Measurements from ENCODE around the gene GCHFR. TPM values are rescaled to one million over a fixed set of nuclear protein-coding genes. Genes with fewer than 3 reads are reported as not detected.

Gene GCHFR
- total and polyA plus RNA-seq, 12 donors = 2.2 to 10.8 (median 3.9) TPM

DNA sequence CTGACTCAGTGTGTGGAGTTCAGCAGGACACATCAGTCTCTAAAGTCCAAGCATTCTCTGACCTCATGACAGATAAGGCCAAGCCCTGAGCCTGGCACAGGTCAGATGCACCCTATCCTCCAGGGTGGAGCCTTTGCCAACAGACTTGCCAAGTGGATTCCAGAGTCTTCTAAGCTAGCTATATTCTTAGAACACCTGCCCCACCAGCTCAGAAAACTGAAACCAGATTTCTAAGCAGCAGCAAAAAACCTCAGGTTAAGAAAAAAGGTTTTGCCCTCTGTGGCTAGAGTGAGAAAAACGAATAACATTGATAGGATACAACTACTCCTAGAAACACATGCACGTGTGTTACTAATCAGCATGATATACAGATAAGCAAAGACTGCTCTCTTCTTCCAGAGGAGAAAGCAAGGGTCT is 20.4 kb upstream of the GCHFR start:
- no peaks in the 10 kb centered on the region for H3K27me3 ChIP-seq
- DNase-seq = no peak
- peaks cover 0 to 45% (median 0%) of the 10 kb centered on the region in 9 donors for H3K4me1 ChIP-seq
- H3K36me3 ChIP-seq = peaks cover 0 to 97% (median 27%) of the 10 kb centered on the region in 9 donors
- H3K9me3 ChIP-seq = no peaks in the 10 kb centered on the region
- intact Hi-C loops (cut with DNase I) = loop anchor here in 1 of 10 donors (5.0 kb wide), 1 partner anchor 51 kb away; no protein-coding TSS in a partner anchor
- TF ChIP-seq, protein P1, sequence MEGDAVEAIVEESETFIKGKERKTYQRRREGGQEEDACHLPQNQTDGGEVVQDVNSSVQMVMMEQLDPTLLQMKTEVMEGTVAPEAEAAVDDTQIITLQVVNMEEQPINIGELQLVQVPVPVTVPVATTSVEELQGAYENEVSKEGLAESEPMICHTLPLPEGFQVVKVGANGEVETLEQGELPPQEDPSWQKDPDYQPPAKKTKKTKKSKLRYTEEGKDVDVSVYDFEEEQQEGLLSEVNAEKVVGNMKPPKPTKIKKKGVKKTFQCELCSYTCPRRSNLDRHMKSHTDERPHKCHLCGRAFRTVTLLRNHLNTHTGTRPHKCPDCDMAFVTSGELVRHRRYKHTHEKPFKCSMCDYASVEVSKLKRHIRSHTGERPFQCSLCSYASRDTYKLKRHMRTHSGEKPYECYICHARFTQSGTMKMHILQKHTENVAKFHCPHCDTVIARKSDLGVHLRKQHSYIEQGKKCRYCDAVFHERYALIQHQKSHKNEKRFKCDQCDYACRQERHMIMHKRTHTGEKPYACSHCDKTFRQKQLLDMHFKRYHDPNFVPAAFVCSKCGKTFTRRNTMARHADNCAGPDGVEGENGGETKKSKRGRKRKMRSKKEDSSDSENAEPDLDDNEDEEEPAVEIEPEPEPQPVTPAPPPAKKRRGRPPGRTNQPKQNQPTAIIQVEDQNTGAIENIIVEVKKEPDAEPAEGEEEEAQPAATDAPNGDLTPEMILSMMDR (IDR thresholded peaks at IDR 0.05) = no peak
- 44 to 48% methylated on average over 2 of the region's 2 CpGs for WGBS, 2 donors
- ATAC-seq = peak in 1 of 8 donors; percentile 47
- no peak overlapping the region for H3K4me3 ChIP-seq
- peak overlapping the region in 1 of 10 donors; percentile 68 for H3K27ac ChIP-seq

DNA sequence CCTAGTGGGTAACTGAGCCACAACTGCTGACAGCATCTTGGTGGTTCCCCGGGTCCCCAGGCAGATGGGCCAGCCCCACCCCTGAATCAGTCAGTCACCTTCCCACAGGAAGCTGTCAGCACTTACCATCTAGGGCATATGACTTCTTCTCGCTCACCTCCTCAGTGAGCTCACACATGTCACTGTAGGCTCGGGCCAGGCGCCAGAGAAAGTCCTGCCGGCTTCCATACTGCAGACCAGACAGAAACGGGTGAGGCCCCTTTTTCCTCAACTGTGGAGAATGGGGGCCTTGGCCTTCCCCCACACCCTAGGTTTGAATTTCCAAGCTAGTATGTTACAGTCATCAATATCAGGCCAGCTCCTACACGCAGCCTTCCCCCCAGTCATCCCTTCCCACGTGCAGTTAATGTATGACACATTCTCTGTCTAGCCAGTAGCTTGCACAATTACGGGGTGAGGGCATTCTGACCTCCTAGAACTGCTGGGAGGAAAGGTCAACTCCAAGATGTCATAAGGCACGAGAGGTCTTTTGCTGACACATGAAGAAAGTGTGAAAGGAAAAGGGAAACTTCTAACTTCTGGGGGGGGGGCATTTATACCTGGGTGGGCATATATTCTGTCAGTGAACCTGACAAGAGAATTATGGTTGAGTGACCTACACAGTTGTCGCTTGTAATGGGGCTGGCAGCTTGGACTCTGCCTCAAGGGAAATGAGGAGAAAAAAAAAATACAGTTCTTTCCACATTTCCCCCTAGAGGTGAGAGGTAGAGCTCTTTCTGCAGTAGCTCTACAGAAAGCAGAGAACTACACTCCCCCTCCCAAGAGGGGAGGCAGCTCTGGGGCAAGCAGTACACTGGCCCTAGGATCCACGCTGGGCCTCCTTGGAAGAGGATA is 19.7 kb upstream of the GCHFR start:
- Histone ChIP-seq H3K9me3 (no peaks in the 10 kb centered on the region), H3K27me3 (no peaks in the 10 kb centered on the region), H3K36me3 (peaks cover 0 to 98% (median 30%) of the 10 kb centered on the region in 9 donors), H3K27ac (peak overlapping the region in 1 of 10 donors; percentile 68), H3K4me3 (no peak overlapping the region), H3K4me1 (peaks cover 0 to 45% (median 0%) of the 10 kb centered on the region in 9 donors)
- intact Hi-C loops (cut with DNase I) = loop anchor here in 1 of 10 donors (5.0 kb wide), 1 partner anchor 52 kb away; no protein-coding TSS in a partner anchor
- 61 to 63% methylated on average over 12 of the region's 12 CpGs for WGBS, 2 donors
- DNase-seq (no peak), ATAC-seq (peak in 7 of 8 donors; percentile 34 to 76 (median 65))
- TF ChIP-seq, protein P1 (IDR thresholded peaks at IDR 0.05) = no peak

DNA sequence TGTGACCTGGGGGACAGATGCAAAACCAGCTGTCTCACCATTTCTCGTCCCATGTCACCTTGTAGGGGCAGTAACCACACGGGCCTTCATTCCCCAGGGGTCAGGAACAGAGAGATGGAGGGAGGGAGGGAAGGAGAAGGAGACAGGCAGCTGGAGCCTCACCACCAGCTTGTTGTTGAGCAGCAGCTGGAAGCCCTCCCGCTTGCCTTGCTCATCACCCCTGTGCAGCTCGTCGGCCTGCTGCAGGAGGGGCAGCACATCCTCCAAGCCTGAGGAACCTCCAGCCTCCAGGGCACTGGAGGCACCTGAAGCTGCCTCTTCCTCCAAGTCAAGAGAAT is 19.1 kb upstream of the GCHFR start:
- 67 to 70% methylated on average over 5 of the region's 5 CpGs for WGBS, 2 donors
- H3K4me1 ChIP-seq = peaks cover 0 to 45% (median 0%) of the 10 kb centered on the region in 9 donors
- intact Hi-C loops (cut with DNase I) = loop anchor here in 1 of 10 donors (5.0 kb wide), 1 partner anchor 52 kb away; no protein-coding TSS in a partner anchor
- DNase-seq (no peak), ATAC-seq (peak in 1 of 8 donors; percentile 3)
- TF ChIP-seq, protein P1 (IDR thresholded peaks at IDR 0.05) = no peak
- no peaks in the 10 kb centered on the region for H3K9me3 ChIP-seq
- peaks cover 0 to 98% (median 26%) of the 10 kb centered on the region in 9 donors for H3K36me3 ChIP-seq
- no peak overlapping the region for H3K4me3 ChIP-seq
- H3K27ac ChIP-seq = peak overlapping the region in 1 of 10 donors; percentile 68
- no peaks in the 10 kb centered on the region for H3K27me3 ChIP-seq

DNA sequence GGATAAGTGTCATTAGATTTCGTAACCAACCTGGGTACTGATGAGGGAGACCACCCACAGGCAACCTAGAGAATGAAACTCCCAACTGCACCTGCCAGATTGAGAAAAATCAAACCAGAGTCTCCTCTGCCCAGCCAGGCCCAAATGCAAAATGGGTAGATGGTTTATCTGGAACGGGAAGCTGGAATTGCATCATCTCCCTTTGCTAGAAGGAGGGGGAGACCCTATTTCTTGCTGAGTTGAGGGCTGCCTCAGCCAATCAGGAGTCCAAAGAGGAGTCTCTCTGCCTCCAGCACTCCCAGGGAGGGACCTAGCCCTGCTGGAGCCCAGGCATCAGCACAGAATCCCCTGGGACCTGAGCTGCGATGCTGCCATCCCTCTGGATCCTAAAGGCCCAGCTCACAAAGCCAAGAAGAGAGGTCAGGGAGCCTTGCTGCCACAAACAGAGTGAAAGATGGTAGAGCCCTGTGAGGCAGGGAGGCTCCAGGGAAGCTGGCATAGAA is 16.9 kb upstream of the GCHFR start:
- intact Hi-C loops (cut with DNase I) = no loop called here
- Histone ChIP-seq H3K27ac (no peak overlapping the region), H3K27me3 (no peaks in the 10 kb centered on the region), H3K4me3 (no peak overlapping the region), H3K36me3 (peaks cover 0 to 98% (median 33%) of the 10 kb centered on the region in 9 donors), H3K9me3 (no peaks in the 10 kb centered on the region), H3K4me1 (peaks cover 0 to 45% (median 0%) of the 10 kb centered on the region in 9 donors)
- 60 to 64% methylated on average over 3 of the region's 3 CpGs for WGBS, 2 donors
- TF ChIP-seq, protein P1 (IDR thresholded peaks at IDR 0.05) = no peak
- DNase-seq = no peak
- ATAC-seq = peak in 1 of 8 donors; percentile 52

Data from heart right ventricle (tissue), 16 donors.